Cardiac fibroblast (primary cell): Measurements from ENCODE around the gene RABL2A.
A peak's percentile ranks its signal among the peaks of the same experiment; 100 is the strongest.
"Not testable (repeated sequence)": the region's sequence is repeated elsewhere in the genome, so short reads cannot be mapped to it uniquely, and the experiment has no call there.

Experiments used
- DNase-seq, 2 donors: peaks; one replicate each; pipeline versions ENCODE4 v3.0.0 to v3.0.0-alpha.2; 2010; ENCODE audit warnings: low read depth in 2 of 2
- H3K4me3 ChIP-seq, 2 donors: replicated peaks in 1 of 2; 1 replicate in 1 of 2; 2 replicates in 1 of 2; pipeline ENCODE4 v1.5.1; 2011; ENCODE audit warnings: low read depth in 2 of 2, low read length in 2 of 2, mild to moderate bottlenecking in 2 of 2, moderate library complexity in 1 of 2
- TF ChIP-seq, protein P1 (sequence below): IDR thresholded peaks from one replicate; pipeline ENCODE4 v1.5.1; 2011; ENCODE audit warnings: low read depth, mild to moderate bottlenecking, low read length, inconsistent platforms

The RABL2A gene

DNA sequence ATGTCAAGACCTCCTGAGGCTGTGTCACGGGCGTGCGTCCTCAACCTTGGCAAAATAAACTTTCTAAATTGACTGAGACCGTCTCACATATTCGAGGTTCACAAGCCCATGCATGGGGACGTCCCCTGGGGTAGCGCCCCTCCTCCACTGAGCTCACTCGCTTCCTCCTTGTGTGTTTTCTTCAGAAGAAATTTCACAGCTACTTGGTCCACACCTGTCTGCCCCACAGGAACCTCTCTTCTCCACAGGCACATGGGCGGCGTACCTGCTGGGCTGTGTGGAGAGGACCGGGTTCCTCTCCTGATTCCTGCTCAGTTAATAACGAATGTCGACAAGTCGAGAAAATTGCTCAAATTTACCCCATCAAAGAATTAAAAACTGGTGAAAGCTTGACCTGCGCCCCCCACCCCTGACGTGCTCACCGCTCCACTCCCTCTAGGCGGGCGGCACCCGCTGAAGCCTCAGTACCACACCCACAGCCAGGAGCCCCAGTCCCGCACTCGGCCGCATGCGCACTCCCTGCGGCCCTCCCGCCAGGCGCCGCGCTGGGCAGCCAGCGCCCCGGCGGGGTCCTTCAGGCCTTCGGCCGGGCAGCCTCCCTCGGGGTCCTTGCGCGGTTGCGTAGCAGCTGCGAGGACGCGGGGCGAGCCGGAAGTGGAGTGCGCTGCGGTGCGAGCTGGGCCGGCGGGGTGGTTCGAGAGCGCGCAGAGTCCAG lies at the start of gene RABL2A:
Gene RABL2A, plus strand, starts transcription at position 651 of the 715 bp plus-strand sequence. CDS start 1,341 bp downstream, outside the sequence.
- peak; percentile 77 to 85 for DNase-seq
- peak within 1 kb of the TSS; percentile 58 to 59 for H3K4me3 ChIP-seq

DNA sequence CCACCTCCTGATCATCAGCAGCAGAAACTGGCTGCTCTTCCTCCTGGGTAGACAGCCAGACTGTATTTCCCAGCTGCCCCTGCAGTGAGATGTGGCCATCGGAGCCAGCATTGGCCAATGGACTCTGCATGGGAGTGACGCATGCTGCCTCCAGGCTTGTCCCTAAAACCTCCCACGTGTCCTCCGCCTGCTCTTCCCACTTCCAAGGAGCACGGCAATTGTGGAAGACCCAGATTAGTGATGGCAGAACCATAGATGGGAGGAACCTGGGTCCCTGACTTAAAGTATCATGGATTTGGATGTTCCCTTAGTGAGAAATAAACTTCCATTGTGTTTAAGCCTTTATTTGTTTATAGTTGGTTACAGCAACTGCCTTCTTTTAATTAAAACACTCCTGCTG lies 48.6 kb upstream of the RABL2A start:
- not testable (repeated sequence) for DNase-seq, H3K4me3 ChIP-seq

DNA sequence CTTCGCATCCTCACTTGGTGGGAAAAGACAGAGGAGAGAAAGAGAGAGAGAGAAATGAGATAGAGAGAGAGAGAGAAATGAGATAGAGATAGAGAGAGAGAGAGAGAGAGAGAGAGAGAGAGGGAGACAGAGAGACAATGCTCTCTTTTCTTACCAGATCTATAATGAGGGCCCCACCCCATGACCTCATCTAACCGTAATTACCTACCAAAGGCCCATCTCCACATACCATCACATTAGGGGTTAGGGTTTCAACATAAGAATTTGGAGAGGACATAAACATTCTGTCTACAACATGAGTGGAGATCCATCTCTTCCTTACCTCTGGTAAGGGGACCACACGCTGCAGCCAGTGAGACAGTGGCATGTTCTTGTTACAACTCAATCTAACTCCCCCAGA lies 44.6 kb upstream of the RABL2A start:
- not testable (repeated sequence) for DNase-seq, H3K4me3 ChIP-seq

DNA sequence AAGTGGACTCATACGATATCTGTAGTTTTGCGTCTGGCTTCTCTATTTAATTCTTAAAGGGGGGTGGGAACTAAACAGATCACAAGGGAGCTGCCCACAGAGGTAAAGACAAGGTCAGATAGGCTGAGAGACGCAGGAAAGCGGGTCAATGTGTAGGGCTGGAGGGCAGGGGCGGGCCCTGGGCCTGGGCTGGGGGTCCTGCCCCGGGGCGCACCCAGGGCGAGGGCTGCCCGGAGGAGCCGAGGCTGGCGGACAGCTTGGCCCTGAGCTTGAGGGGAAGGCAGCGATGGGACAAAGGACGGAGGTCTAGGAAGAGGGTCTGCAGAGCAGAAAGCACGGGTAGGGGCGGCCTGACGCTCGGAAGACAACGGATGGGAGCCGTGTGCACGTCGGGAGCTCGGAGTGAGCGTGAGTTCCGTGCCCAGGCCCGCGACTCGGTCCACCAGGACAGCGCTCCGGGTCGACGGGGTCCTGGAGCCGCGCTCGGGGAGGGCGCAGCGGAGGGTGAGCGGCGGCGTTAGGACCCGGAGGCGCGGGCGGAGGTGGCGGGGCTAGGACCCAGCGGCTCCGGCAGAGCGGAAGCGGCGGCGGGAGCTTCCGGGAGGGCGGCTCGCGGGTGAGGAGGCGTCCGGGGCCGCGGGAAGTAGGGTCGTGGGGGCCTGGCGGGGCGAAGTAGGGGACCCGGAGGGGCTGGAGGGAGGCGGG lies 43.4 kb upstream of the RABL2A start:
- peak overlapping the region; percentile 60 to 61 for H3K4me3 ChIP-seq
- DNase-seq = peak; percentile 64 to 80

DNA sequence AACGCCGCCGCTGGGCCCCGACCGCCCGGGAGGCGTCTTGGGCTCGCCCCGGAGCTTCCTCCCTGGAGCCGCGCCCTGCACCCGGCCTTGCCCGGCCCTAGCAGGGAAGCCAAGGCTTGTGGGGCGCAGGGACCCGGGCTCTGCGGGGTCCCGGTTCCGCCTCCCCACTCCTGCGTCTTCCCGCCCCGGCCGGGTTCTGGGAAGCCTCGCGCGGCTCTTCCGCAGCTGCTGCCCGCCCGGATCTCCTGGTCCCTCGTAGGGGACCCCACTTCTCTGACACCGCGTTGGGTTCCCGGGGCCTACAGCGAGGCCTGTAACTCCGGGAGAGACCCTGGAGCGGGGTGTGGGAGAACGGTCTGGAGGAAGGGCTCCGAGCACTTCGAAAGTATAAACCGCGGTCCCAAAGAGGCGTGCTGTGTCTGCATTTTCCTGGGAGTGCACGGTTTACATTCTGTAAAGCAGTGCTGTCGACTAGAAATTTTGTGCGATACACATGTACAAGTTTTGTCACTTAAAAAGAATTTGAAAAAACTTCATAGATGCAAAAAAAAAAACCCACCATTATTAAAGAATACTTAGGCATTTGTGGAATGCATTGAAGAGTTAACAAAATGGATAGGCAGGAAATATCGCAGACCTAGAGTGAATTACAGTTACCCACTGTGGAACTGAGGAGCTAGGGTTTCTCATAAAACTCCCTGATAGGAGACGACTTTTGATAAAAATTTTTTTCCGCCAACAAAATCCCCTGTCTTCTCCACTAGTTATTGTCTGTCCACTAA lies 42.6 kb upstream of the RABL2A start:
- DNase-seq = peak; percentile 17 to 29
- peak overlapping the region; percentile 51 to 56 for H3K4me3 ChIP-seq

DNA sequence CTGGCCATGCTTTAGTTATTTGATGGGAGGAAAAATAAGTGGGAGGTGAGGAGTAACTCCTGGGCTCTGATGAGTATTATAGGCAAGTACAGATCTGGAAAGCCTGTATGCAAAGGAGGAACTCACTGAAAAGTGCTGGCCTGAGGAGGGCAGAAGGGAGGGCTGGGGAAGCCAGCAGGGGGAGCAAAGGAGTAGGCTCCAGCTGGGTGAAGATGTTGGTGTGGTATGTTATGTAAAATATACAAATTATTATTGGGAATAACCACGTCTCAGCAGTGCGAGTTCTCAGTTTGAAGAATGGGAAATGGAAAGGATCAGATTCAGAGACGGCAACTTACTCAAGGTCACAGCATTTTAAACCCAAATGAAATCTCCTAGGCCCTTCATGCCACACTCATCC lies 39.9 kb upstream of the RABL2A start:
- not testable (repeated sequence) for H3K4me3 ChIP-seq
- TF ChIP-seq, protein P1, sequence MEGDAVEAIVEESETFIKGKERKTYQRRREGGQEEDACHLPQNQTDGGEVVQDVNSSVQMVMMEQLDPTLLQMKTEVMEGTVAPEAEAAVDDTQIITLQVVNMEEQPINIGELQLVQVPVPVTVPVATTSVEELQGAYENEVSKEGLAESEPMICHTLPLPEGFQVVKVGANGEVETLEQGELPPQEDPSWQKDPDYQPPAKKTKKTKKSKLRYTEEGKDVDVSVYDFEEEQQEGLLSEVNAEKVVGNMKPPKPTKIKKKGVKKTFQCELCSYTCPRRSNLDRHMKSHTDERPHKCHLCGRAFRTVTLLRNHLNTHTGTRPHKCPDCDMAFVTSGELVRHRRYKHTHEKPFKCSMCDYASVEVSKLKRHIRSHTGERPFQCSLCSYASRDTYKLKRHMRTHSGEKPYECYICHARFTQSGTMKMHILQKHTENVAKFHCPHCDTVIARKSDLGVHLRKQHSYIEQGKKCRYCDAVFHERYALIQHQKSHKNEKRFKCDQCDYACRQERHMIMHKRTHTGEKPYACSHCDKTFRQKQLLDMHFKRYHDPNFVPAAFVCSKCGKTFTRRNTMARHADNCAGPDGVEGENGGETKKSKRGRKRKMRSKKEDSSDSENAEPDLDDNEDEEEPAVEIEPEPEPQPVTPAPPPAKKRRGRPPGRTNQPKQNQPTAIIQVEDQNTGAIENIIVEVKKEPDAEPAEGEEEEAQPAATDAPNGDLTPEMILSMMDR = peak; percentile 61
- peak; percentile 57 to 61 for DNase-seq

DNA sequence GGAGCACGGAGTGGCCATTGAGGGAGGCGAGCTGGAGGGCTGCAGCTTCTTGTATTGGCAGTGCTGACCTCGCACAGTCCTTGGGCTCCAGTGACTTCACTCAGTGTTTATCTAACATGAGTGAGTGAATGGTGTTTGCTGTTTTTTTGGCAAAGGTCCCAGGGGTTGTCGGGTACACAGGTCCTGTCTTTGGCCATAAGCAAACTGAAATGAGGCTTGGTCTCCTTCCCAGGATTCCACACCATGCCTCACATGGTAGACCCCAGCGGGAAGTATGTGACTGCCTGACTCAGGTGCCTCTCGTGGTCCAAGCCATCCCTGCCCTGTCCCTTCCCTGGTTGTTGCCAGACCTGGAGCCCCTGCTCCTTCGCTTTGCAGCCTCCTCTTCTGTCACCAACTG lies 37.5 kb upstream of the RABL2A start:
- H3K4me3 ChIP-seq, DNase-seq: not testable (repeated sequence)

DNA sequence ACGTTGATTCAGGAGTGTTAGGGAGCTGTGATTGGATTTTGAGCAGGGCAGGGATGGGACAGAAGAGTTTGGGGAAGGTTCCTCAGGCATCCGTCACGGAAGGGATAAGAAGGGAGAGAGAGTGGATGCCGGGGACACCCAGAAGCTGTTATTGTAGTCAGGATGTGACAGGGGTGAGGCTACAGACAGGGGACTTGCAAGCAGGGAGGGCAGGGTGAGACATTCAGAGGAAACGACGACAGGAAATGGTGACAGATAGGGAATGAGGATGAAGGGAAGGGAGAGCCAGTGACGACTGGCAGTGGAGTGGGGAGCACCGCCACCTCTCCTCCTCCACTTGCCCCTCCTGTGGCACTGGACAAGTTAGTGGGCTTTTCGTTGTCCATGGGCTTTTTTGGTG lies 35.1 kb upstream of the RABL2A start:
- not testable (repeated sequence) for H3K4me3 ChIP-seq, DNase-seq

DNA sequence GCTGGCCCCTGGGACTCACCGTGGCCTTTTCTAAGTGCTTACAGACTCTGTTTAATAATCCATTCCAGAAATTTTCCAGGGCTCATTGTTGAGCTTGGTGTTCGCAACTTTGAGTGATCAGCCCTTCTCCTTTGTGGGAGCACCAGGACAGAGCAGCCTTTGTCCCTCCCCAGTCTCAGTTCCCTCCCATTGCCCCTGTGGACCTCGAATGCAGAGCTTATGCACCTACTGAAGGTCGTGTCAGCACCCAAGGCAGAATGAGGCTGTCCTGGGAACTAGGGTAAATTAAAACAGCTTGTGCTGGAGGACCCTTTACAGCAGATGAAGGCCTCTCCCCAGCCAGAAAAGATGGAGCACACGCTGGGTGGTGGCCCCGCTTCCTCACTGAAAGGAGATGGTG lies 33.8 kb upstream of the RABL2A start:
- not testable (repeated sequence) for DNase-seq, H3K4me3 ChIP-seq

DNA sequence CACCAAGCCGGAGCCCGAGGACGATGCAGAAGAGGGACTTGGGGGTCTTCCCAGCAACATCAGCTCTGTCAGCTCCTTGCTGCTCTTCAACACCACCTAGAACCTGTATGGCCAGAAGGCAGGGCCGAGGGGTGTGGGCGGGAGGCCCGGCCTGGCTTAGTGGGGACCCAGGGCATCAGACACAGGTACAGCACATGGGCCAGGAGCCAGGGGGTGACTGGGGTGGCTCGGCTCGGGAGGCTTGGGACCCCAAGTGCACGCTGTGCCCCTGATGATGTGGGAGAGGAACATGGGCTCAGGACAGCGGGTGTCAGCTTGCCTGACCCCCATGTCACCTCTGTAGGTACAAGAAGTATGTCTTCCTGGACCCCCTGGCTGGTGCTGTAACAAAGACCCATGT lies 31.3 kb upstream of the RABL2A start:
- H3K4me3 ChIP-seq, DNase-seq: not testable (repeated sequence)

DNA sequence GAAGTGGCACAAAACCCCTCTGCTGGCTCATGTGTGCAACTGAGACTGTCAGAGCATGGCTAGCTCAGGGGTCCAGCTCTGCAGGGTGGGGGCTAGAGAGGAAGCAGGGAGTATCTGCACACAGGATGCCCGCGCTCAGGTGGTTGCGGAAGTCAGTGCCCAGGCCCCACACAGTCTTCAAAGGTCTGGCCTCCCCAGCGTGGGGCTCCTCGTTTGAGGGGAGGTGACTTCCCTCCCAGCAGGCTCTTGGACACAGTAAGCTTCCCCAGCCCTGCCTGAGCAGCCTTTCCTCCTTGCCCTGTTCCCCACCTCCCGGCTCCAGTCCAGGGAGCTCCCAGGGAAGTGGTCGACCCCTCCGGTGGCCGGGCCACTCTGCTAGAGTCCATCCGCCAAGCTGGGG lies 29.9 kb upstream of the RABL2A start:
- DNase-seq, H3K4me3 ChIP-seq: not testable (repeated sequence)

DNA sequence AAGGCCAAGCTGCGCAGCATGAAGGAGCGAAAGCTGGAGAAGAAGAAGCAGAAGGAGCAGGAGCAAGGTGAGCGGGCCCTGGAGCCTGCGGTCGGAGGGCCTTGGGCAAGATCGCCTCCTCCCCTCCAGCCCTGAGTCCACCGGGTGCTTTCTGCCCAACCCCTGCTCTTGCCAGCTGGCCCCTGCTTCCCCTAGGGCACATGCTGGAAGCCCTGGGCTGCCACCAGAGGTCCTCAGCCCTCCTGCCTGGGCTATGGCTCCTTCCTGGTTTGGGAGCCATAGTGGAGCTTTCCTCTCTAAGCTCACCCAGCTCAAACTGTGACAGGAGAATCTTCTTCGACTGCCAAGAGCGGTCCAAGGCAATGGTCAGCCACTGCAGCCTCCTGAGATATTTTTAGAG lies 29.5 kb upstream of the RABL2A start:
- DNase-seq, H3K4me3 ChIP-seq: not testable (repeated sequence)
- TF ChIP-seq, protein P1 = peak; percentile 9

DNA sequence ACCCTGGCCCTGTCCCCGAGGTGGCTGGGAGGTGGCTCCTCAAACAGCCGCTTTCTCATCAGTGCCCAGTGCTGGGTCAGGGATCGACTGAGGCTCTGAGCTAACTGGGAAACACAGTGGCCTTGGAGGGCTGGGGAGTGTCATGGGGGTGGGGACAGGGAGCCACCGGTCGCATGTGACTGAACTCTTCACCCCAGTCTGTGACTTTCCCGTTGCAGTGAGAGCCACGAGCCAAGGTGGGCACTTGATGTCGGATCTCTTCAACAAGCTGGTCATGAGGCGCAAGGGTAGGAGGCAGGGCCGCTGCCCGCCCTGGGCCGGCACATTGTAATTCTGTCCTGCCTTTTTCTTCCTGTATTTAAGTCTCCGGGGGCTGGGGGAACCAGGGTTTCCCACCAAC lies 28.9 kb upstream of the RABL2A start:
- not testable (repeated sequence) for H3K4me3 ChIP-seq, DNase-seq

DNA sequence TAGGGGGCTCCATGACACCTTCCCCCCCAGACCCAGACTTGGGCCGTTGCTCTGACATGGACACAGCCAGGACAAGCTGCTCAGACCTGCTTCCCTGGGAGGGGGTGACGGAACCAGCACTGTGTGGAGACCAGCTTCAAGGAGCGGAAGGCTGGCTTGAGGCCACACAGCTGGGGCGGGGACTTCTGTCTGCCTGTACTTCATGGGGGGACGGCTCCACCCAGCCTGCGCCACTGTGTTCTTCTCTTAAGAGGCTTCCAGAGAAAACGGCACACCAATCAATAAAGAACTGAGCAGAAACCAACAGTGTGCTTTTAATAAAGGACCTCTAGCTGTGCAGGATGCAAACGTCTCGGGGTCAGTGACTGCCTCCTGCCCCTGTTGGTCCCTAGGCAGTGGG lies 28.3 kb upstream of the RABL2A start:
- DNase-seq = not testable (repeated sequence)

DNA sequence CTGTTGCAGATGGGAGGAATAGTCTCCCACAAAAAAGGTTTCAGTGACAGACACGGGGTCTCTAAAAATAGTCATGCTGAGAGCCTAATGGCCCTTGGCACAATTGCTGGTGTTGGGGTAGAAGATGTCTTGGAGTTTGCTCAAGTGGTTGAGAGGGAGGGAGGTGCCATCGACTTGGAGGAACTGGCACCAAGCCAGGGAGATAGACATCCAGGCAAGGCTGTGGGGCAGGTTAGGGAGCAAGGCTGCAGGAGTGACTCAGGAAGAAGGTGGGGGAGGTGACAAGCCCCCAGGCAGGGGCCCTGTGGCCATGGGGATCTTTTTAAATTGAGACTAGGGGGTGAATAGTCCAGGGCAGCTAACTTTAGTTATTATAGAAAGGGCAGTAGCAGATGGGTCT lies 27.9 kb upstream of the RABL2A start:
- not testable (repeated sequence) for DNase-seq, H3K4me3 ChIP-seq

More for the DNA sequence above, 28.3 kb upstream of the RABL2A start:
- H3K4me3 ChIP-seq = not testable (repeated sequence)
